ENCODE results near the gene OTOF. TPM values are rescaled to one million over a fixed set of nuclear protein-coding genes. Genes with fewer than 3 reads are reported as not detected.

Gene OTOF
- total and polyA plus RNA-seq, 2 of the 4 experiments (the other 2 are of a cell fraction), result 0.03 TPM; not detected in 1

DNA sequence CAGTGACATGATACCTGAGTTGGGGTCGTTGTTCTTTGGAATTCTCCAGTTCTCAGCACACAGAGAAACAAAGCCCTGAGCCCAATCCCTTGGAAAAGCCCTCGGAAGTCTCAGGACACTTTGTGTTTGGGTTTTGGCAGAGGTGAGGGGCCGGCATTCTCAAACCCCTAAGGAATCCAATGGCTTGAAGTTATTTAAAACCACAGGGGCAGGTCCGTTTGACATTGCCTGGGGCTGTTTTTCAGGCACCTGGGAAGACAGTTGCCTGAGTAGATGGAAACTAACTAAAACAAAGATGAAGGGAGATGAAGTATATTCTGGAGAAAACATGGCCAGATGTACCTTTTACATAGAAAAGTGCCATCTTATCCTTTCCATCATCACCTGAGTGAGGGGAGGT lies 22.5 kb upstream of the OTOF start:
- Histone ChIP-seq H2AK9ac (replicated peaks; ENCODE audit: low read depth, low read length, poor library complexity) (no peak overlapping the region), H2BK120ac (ENCODE audit: low read depth, low read length) (no peak overlapping the region), H2BK15ac (ENCODE audit: low read depth, low read length) (no peak overlapping the region), H3K4me1 (ENCODE audit: control insufficient read depth, insufficient read depth, low read length) (no peaks in the 10 kb centered on the region), H2AFZ (replicated peaks; ENCODE audit: low read length, poor library complexity) (no peak overlapping the region), H3K36me3 (ENCODE audit: control insufficient read depth, insufficient read depth, low read length) (no peaks in the 10 kb centered on the region), H3K9ac (ENCODE audit: low read depth, low read length) (no peak overlapping the region), H2BK5ac (ENCODE audit: low read depth, low read length, poor library complexity, severe bottlenecking) (no peak overlapping the region), H3K4me2 (ENCODE audit: low read depth, low read length) (no peak overlapping the region), H3K4me3 (ENCODE audit: insufficient read depth, low read depth, low read length) (no peak overlapping the region), H3K14ac (replicated peaks; ENCODE audit: low read depth, low read length) (no peak overlapping the region), H4K8ac (ENCODE audit: low read depth in 2 of 2, low read length in 2 of 2) (no peak overlapping the region), H3K56ac (ENCODE audit: extremely low read depth, insufficient read depth, low read length) (no peak overlapping the region), H3K23ac (ENCODE audit: low read depth, low read length) (no peak overlapping the region), H2AK5ac (ENCODE audit: low read depth, low read length) (no peak overlapping the region), H3K27ac (ENCODE audit: insufficient read depth, low read length) (no peak overlapping the region), H4K5ac (ENCODE audit: low read depth, low read length) (no peak overlapping the region), H4K91ac (ENCODE audit: insufficient read depth, low read depth, low read length) (no peak overlapping the region), H3K9me1 (ENCODE audit: insufficient read depth, low read length) (no peaks in the 10 kb centered on the region), H4K20me1 (ENCODE audit: insufficient read depth, low read length) (no peaks in the 10 kb centered on the region), H3K4ac (ENCODE audit: low read depth, low read length) (no peak overlapping the region), H3K9me3 (ENCODE audit: control insufficient read depth, insufficient read depth, low read length) (peaks cover 2% of the 10 kb centered on the region; the same call in 1 of the 2 replicates), H3K18ac (ENCODE audit: low read depth, low read length) (no peak overlapping the region), H3K79me1 (ENCODE audit: low read depth in 1 of 2, low read length in 2 of 2) (no peaks in the 10 kb centered on the region), H3K27me3 (ENCODE audit: control insufficient read depth, insufficient read depth, low read length) (peaks cover 74% of the 10 kb centered on the region), H2BK20ac (ENCODE audit: low read depth, low read length) (no peak overlapping the region)
- BruUV-seq (replicated peaks), result no TSS peak
- no peak for TF ChIP-seq RFX5 (IDR thresholded peaks at IDR 0.05; ENCODE audit: low read depth, low read length)
- no peak for TF ChIP-seq MAZ (IDR thresholded peaks at IDR 0.05; ENCODE audit: borderline replicate concordance, low read depth, low read length)
- TF ChIP-seq NFE2L2 (IDR thresholded peaks at IDR 0.05; ENCODE audit: low read depth, low read length), result no peak
- TF ChIP-seq CHD1 (IDR thresholded peaks at IDR 0.05; ENCODE audit: low read depth, low read length), result no peak
- TF ChIP-seq SMC3 (IDR thresholded peaks at IDR 0.05; ENCODE audit: low read depth, low read length), result no peak
- no peak for TF ChIP-seq RAD21 (IDR thresholded peaks at IDR 0.05; ENCODE audit: low read length)
- TF ChIP-seq POLR2A (IDR thresholded peaks at IDR 0.05; ENCODE audit: low read depth, low read length), result no peak
- dilution Hi-C loops (cut with HindIII; ENCODE audit: low sequenced_read_pairs, unreplicated experiment), result no loop called here
- no peak for DNase-seq
- in situ Hi-C loops (cut with MboI; ENCODE audit: low sequenced_read_pairs), result no loop called here
- ChIA-PET CTCF (no interaction called here), POLR2A (ENCODE audit: unreplicated experiment) (no interaction called here)
- intact Hi-C loops (cut with micrococcal nuclease), result no loop called here
- 60% methylated on average over 1 of the region's 4 CpGs; no CpG with 5 or more reads in 1 of the 2 experiments for WGBS, 2 experiments (ENCODE audit: extremely low coverage in 2 of 2, insufficient read length in 1 of 2)
- ATAC-seq (ENCODE audit: low read depth), result no peak
